Measurements from ENCODE around the gene ERI3. TPM values are rescaled to one million over a fixed set of nuclear protein-coding genes. Genes with fewer than 3 reads are reported as not detected.

Gene ERI3
- total and polyA plus RNA-seq, 2 of the 13 experiments (the other 11 are each of a cell fraction or from before 2014, with no cell fraction given), result 35.6 to 35.9 TPM

DNA sequence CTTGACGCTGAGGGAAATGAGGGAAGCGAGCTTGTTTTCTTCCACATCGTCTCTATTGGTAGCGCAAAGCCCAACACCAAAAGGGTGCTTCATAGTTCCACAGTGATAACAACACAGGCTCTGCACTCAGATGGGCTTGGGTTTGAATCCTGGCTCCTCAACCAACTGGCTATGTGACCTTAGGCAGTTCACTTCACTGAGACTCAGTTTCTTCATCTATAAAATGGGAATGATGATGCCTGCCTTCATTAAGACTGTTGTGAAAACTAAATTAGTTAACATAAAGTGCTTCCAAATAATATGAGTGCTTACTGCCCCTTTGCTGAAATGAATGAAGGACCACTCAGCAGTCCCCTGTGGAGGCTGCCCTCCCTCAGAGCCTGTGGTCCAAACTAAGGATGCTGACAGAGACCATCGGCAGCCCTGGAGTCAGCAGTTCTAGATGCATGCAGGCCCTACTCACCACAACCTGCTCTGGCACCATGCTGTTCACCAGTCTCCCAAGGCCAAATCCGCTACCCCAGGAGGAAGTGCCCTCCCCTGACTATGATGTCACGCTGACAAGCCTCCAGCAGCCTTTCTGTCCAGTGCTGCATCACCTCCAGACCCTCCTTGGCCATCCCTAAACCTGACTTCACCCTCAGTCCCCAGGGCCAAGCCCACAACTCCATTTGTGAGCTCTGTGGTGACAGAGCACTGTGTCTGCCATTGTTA is 111.1 kb downstream of the ERI3 start:
- Histone ChIP-seq H3K4me1 (ENCODE audit: insufficient read depth, low read length) (peaks cover 31% of the 10 kb centered on the region), H3K4me3 (replicated peaks in 1 of 3; ENCODE audit: insufficient read depth in 1 of 3, low read depth in 2 of 3, low read length in 3 of 3) (no peak overlapping the region), H3K9me3 (ENCODE audit: low read length) (no peaks in the 10 kb centered on the region), H3K9ac (ENCODE audit: insufficient read depth, low read depth, low read length) (no peak overlapping the region), H3K27ac (ENCODE audit: extremely low read length, insufficient read depth, low read length) (no peak overlapping the region), H2AFZ (ENCODE audit: low read length) (no peak overlapping the region), H3K4me2 (ENCODE audit: low read depth, low read length) (no peak overlapping the region), H4K20me1 (ENCODE audit: insufficient read depth, low read length) (no peaks in the 10 kb centered on the region), H3K36me3 (replicated peaks in 1 of 2; ENCODE audit: control insufficient read depth in 1 of 2, insufficient read depth in 2 of 2, low read length in 2 of 2) (peaks cover 2 to 22% of the 10 kb centered on the region in 2 experiments; a peak in 3 of 5 replicates), H3K79me2 (ENCODE audit: insufficient read depth, low read length) (no peaks in the 10 kb centered on the region), H3K27me3 (ENCODE audit: control insufficient read depth in 1 of 2, insufficient read depth in 2 of 2, low read length in 2 of 2) (no peaks in the 10 kb centered on the region)
- ATAC-seq (no peak), FAIRE-seq (no peak), DNase-seq (ENCODE audit: low spot score) (no peak)
- WGBS (ENCODE audit: low lambda C conversion rate), result 100% methylated on average over 6 of the region's 7 CpGs
- BruUV-seq (replicated peaks), result no TSS peak
- ChIA-PET POLR2A (no interaction called here), CTCF (ENCODE audit: low intra/inter-chr PET ratio, low total read pairs) (no interaction called here)
- TF ChIP-seq NKX3-1 (CRISPR knock-in tag; IDR thresholded peaks at IDR 0.05), result no peak
- TF ChIP-seq TCF7L2 (IDR thresholded peaks at IDR 0.05; ENCODE audit: low read depth, low read length), result no peak
- TF ChIP-seq ZNF572 (CRISPR knock-in tag; IDR thresholded peaks at IDR 0.05), result no peak
- TF ChIP-seq ZNF629 (CRISPR knock-in tag; conservative IDR thresholded peaks at IDR 0.05), result peak; percentile 58
- intact Hi-C loops (cut with micrococcal nuclease; ENCODE audit: unreplicated experiment) (no loop called here), in situ Hi-C loops (cut with HindIII; ENCODE audit: extremely low pct_ligation_motif_present, low pct_unique_long_range_greater_than_20kb) (no loop called here)

DNA sequence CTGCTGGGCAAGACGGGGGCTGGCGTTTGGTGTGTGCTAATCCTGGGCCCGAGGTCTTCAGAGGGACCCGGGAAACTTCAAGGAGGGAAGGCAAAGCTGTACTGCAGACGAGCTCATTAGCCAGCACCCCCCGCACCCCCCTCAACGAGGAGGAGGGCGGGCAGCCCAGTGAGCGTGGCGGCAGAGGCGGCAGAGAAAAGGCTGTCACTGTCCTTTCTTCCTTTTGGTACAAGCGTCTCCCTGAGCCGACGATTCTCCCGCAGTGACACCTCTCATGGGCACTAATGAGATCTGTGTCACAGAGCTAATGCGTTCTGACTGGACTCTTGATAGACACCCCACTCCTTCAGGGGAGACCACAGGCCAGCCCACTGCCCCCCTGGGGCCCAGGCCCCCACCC is 112.3 kb downstream of the ERI3 start:
- BruUV-seq (replicated peaks), result no TSS peak
- WGBS (ENCODE audit: low lambda C conversion rate), result 91% methylated on average over 14 of the region's 16 CpGs
- H3K4me3 ChIP-seq (replicated peaks in 1 of 3; ENCODE audit: insufficient read depth in 1 of 3, low read depth in 2 of 3, low read length in 3 of 3), result no peak overlapping the region
- H3K9ac ChIP-seq (ENCODE audit: insufficient read depth, low read depth, low read length), result no peak overlapping the region
- no peak overlapping the region for H2AFZ ChIP-seq (ENCODE audit: low read length)
- no peaks in the 10 kb centered on the region for H3K79me2 ChIP-seq (ENCODE audit: insufficient read depth, low read length)
- ATAC-seq, result no peak
- ChIA-PET CTCF (ENCODE audit: low intra/inter-chr PET ratio, low total read pairs) (no interaction called here), POLR2A (interaction anchor here (0.7 kb wide), 1 partner anchor 41 kb away, joined by 3 read pairs; no protein-coding TSS in a partner anchor)
- intact Hi-C loops (cut with micrococcal nuclease; ENCODE audit: unreplicated experiment), result no loop called here
- no peak for DNase-seq (ENCODE audit: low spot score)
- in situ Hi-C loops (cut with HindIII; ENCODE audit: extremely low pct_ligation_motif_present, low pct_unique_long_range_greater_than_20kb), result no loop called here
- no peak overlapping the region for H3K4me2 ChIP-seq (ENCODE audit: low read depth, low read length)
- H4K20me1 ChIP-seq (ENCODE audit: insufficient read depth, low read length), result no peaks in the 10 kb centered on the region
- no peak overlapping the region for H3K27ac ChIP-seq (ENCODE audit: extremely low read length, insufficient read depth, low read length)
- H3K36me3 ChIP-seq (replicated peaks in 1 of 2; ENCODE audit: control insufficient read depth in 1 of 2, insufficient read depth in 2 of 2, low read length in 2 of 2), result peaks cover 2 to 22% of the 10 kb centered on the region in 2 experiments; a peak in 3 of 5 replicates
- peaks cover 29% of the 10 kb centered on the region for H3K4me1 ChIP-seq (ENCODE audit: insufficient read depth, low read length)
- no peaks in the 10 kb centered on the region for H3K27me3 ChIP-seq (ENCODE audit: control insufficient read depth in 1 of 2, insufficient read depth in 2 of 2, low read length in 2 of 2)
- FAIRE-seq, result no peak
- H3K9me3 ChIP-seq (ENCODE audit: low read length), result no peaks in the 10 kb centered on the region
- TF ChIP-seq GTF3A (CRISPR knock-in tag; conservative IDR thresholded peaks at IDR 0.05), result no peak
- TF ChIP-seq, protein P1, sequence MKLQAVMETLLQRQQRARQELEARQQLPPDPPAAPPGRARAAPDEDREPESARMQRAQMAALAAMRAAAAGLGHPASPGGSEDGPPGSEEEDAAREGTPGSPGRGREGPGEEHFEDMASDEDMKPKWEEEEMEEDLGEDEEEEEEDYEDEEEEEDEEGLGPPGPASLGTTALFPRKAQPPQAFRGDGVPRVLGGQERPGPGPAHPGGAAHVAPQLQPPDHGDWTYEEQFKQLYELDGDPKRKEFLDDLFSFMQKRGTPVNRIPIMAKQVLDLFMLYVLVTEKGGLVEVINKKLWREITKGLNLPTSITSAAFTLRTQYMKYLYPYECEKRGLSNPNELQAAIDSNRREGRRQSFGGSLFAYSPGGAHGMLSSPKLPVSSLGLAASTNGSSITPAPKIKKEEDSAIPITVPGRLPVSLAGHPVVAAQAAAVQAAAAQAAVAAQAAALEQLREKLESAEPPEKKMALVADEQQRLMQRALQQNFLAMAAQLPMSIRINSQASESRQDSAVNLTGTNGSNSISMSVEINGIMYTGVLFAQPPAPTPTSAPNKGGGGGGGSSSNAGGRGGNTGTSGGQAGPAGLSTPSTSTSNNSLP (IDR thresholded peaks at IDR 0.05; ENCODE audit: low read depth, low read length), result no peak
- TF ChIP-seq REPIN1 (CRISPR knock-in tag; IDR thresholded peaks at IDR 0.05; ENCODE audit: borderline replicate concordance, low read depth), result no peak
- no peak for TF ChIP-seq ZNF775 (CRISPR knock-in tag; IDR thresholded peaks at IDR 0.05; ENCODE audit: borderline replicate concordance)
- no peak for TF ChIP-seq ARID5B (CRISPR knock-in tag; IDR thresholded peaks at IDR 0.05)
- no peak for TF ChIP-seq ZBTB43 (CRISPR knock-in tag; conservative IDR thresholded peaks at IDR 0.05)
- no peak for TF ChIP-seq SNAPC2 (CRISPR knock-in tag; IDR thresholded peaks at IDR 0.05)
